ENCODE results near the gene HRAS. TPM values are rescaled to one million over a fixed set of nuclear protein-coding genes. Genes with fewer than 3 reads are reported as not detected.

HRAS gene
- total RNA-seq, 1 experiment from 2014 or later: 69.0 TPM

DNA sequence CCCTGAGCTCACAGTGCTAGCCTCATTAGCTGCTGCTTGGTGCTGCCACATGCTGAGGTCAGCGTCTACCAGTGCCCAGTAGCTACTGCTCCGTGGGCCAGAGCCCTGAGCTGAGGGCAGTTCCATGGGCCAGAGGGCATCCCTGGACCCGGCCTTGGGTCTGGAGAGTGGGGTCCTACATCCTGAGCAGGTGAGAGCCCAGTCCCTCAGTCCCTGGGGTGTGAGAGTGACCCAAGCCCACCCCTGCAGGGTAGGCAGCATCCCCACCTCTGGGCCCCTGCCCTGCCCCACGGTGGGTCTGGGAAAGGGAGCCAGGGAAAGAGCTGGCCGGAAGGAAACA, 15.3 kb upstream of the HRAS start:
- no peaks in the 10 kb centered on the region for H3K36me3 ChIP-seq (ENCODE audit: control insufficient read depth, insufficient read depth, low read length)
- no peaks in the 10 kb centered on the region for H3K36me3 Mint-ChIP-seq (ENCODE audit: insufficient read depth, unreplicated experiment)
- TF ChIP-seq, protein P1, sequence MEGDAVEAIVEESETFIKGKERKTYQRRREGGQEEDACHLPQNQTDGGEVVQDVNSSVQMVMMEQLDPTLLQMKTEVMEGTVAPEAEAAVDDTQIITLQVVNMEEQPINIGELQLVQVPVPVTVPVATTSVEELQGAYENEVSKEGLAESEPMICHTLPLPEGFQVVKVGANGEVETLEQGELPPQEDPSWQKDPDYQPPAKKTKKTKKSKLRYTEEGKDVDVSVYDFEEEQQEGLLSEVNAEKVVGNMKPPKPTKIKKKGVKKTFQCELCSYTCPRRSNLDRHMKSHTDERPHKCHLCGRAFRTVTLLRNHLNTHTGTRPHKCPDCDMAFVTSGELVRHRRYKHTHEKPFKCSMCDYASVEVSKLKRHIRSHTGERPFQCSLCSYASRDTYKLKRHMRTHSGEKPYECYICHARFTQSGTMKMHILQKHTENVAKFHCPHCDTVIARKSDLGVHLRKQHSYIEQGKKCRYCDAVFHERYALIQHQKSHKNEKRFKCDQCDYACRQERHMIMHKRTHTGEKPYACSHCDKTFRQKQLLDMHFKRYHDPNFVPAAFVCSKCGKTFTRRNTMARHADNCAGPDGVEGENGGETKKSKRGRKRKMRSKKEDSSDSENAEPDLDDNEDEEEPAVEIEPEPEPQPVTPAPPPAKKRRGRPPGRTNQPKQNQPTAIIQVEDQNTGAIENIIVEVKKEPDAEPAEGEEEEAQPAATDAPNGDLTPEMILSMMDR (IDR thresholded peaks at IDR 0.05; ENCODE audit: insufficient read depth in 1 of 2, low read depth in 1 of 2, low read length in 1 of 2, severe bottlenecking in 1 of 2, unreplicated experiment in 1 of 2): no peak
- no peak overlapping the region for H3K27ac Mint-ChIP-seq (ENCODE audit: unreplicated experiment)
- intact Hi-C loops (cut with micrococcal nuclease; ENCODE audit: unreplicated experiment): loop anchor here (10.0 kb wide), 1 partner anchor 174 kb away; no protein-coding TSS in a partner anchor
- no peaks in the 10 kb centered on the region for H3K27me3 Mint-ChIP-seq (ENCODE audit: insufficient read depth, unreplicated experiment)
- H3K4me3 Mint-ChIP-seq (ENCODE audit: unreplicated experiment): no peak overlapping the region
- no peak overlapping the region for H3K4me3 ChIP-seq (ENCODE audit: low read depth, low read length)
- H3K4me1 ChIP-seq: peaks cover 13% of the 10 kb centered on the region
- ChIA-PET POLR2A (no interaction called here), CTCF (interaction anchor here (0.9 kb wide), 1 partner anchor 102 kb away, joined by 5 read pairs; no protein-coding TSS in a partner anchor)
- no peak for DNase-seq
- H3K9me3 ChIP-seq: no peaks in the 10 kb centered on the region
- no peaks in the 10 kb centered on the region for H3K27me3 ChIP-seq (replicated peaks; ENCODE audit: control insufficient read depth, insufficient read depth, low read length)
- no peaks in the 10 kb centered on the region for H3K9me3 Mint-ChIP-seq (ENCODE audit: unreplicated experiment)
- BruUV-seq (replicated peaks): no TSS peak
- no peaks in the 10 kb centered on the region for H3K4me1 Mint-ChIP-seq (ENCODE audit: low read depth, unreplicated experiment)

DNA sequence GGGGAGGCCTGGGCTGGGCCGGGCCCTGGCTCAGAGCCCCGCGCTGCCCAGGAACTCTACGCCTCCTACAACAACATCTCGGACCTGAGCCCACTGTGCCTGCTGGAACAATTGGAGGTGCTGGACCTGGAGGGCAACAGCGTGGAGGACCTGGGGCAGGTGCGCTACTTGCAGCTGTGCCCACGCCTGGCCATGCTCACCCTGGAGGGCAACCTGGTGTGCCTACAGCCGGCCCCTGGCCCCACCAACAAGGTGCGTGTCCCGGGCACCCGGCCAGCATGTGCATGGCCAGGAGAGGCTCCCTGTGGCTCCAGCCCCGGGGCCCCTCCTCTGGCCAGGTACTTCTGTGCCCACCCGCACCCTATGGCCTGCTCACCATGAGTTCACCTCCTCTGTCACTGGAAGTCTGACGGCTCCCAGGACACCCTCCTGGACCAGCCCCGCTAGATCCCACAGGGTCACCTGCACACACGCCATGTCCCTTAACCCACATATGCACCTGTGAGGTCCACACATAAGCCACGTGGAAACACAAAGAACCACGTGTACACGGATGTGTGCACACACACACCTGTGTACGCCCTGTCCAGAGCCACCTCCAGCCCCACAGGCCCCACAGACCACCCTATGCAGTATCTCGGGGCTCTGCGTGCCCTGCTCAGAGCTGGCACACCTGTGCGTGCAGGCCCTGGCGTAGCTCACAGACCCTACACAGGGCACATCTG, 14.8 kb upstream of the HRAS start:
- TF ChIP-seq, protein P1 (IDR thresholded peaks at IDR 0.05; ENCODE audit: insufficient read depth in 1 of 2, low read depth in 1 of 2, low read length in 1 of 2, severe bottlenecking in 1 of 2, unreplicated experiment in 1 of 2): no peak
- H3K36me3 ChIP-seq (ENCODE audit: control insufficient read depth, insufficient read depth, low read length): no peaks in the 10 kb centered on the region
- H3K9me3 ChIP-seq: no peaks in the 10 kb centered on the region
- no peak overlapping the region for H3K27ac Mint-ChIP-seq (ENCODE audit: unreplicated experiment)
- ChIA-PET POLR2A (no interaction called here), CTCF (no interaction called here)
- H3K4me1 Mint-ChIP-seq (ENCODE audit: low read depth, unreplicated experiment): no peaks in the 10 kb centered on the region
- no TSS peak for BruUV-seq (replicated peaks)
- H3K4me3 ChIP-seq (ENCODE audit: low read depth, low read length): no peak overlapping the region
- intact Hi-C loops (cut with micrococcal nuclease; ENCODE audit: unreplicated experiment): loop anchor here (10.0 kb wide), 1 partner anchor 175 kb away; no protein-coding TSS in a partner anchor
- H3K36me3 Mint-ChIP-seq (ENCODE audit: insufficient read depth, unreplicated experiment): no peaks in the 10 kb centered on the region
- no peaks in the 10 kb centered on the region for H3K9me3 Mint-ChIP-seq (ENCODE audit: unreplicated experiment)
- no peaks in the 10 kb centered on the region for H3K27me3 Mint-ChIP-seq (ENCODE audit: insufficient read depth, unreplicated experiment)
- H3K27me3 ChIP-seq (replicated peaks; ENCODE audit: control insufficient read depth, insufficient read depth, low read length): no peaks in the 10 kb centered on the region
- peaks cover 13% of the 10 kb centered on the region for H3K4me1 ChIP-seq
- DNase-seq: no peak
- H3K4me3 Mint-ChIP-seq (ENCODE audit: unreplicated experiment): no peak overlapping the region

DNA sequence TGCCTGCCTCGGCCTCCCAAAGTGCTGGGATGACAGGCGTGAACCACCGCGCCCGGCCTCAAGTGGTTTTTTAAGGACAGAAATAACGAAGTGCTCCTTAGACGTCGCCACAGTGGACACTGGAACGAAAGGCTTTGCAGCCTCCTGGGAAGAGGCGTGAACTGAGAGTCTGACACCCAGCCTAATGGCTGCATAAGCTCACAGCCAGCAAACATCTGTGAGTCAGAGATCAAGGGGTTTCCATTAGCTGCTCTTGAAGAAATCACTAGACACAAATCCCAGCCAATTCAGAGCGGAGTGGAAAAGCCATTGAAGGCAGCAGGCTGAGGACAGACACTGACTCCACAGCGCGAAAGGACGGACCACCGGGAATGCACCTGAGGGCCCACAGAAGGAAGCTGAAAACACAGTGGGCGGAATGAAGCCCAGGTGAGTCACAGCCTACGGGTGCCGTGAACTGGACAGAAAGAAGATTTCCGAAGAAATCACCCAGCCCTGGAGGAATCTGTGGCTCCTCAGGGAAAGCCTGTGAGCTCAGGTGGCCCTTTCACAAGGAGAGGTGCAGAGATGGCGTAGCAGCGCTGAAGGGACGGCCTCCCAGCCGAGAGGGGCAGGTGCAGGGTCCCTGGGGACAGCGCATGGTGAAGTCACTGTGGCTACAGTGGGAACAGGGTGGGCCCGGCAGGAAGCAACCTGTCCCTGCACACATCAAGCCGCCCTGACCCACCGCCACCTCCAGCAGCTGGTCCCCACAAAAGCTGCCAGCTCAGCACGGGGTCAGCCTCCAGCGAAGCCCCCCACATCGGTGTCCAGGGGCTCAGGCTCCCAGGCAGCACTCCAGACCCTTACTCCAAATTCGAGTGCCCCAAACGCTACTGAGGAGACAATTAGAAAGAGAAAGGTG, 13.6 kb upstream of the HRAS start:
- Histone ChIP-seq H3K27me3 (replicated peaks; ENCODE audit: control insufficient read depth, insufficient read depth, low read length) (no peaks in the 10 kb centered on the region), H3K9me3 (no peaks in the 10 kb centered on the region), H3K36me3 (ENCODE audit: control insufficient read depth, insufficient read depth, low read length) (no peaks in the 10 kb centered on the region), H3K4me1 (peaks cover 5% of the 10 kb centered on the region), H3K4me3 (ENCODE audit: low read depth, low read length) (no peak overlapping the region)
- no peak for DNase-seq
- H3K4me1 Mint-ChIP-seq (ENCODE audit: low read depth, unreplicated experiment): no peaks in the 10 kb centered on the region
- intact Hi-C loops (cut with micrococcal nuclease; ENCODE audit: unreplicated experiment): no loop called here
- no TSS peak for BruUV-seq (replicated peaks)
- TF ChIP-seq, protein P1 (IDR thresholded peaks at IDR 0.05; ENCODE audit: insufficient read depth in 1 of 2, low read depth in 1 of 2, low read length in 1 of 2, severe bottlenecking in 1 of 2, unreplicated experiment in 1 of 2): no peak
- ChIA-PET CTCF (no interaction called here), POLR2A (interaction anchor here (0.6 kb wide), 1 partner anchor 271 kb away, joined by 3 read pairs; no protein-coding TSS in a partner anchor)
- H3K9me3 Mint-ChIP-seq (ENCODE audit: unreplicated experiment): no peaks in the 10 kb centered on the region
- H3K27me3 Mint-ChIP-seq (ENCODE audit: insufficient read depth, unreplicated experiment): no peaks in the 10 kb centered on the region
- H3K27ac Mint-ChIP-seq (ENCODE audit: unreplicated experiment): no peak overlapping the region
- no peaks in the 10 kb centered on the region for H3K36me3 Mint-ChIP-seq (ENCODE audit: insufficient read depth, unreplicated experiment)
- no peak overlapping the region for H3K4me3 Mint-ChIP-seq (ENCODE audit: unreplicated experiment)
